Measurements from ENCODE around the gene POU2F1. TPM values are rescaled to one million over a fixed set of nuclear protein-coding genes. Genes with fewer than 3 reads are reported as not detected.

POU2F1 gene
- total RNA-seq, 2 donors from 2014 or later = 22.9 to 40.2 TPM

DNA sequence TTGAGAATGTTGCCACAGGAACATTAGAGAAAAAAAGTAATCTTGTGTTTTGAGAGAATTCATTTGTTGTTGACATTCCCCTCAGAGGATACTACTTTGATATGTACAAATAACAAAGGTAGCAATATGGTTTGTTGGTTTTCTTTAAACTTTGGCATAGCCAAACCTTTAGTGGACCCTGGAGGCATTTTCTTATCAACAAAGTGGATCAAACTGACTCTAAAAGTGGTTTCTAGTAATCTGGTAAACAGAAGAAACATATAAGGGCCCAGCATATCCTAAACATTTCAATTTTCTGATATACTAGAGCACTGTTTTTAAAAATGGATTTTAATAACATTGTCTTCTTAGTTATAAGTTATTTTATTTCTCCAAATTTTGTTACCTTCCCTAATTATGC, 29.8 kb downstream of the POU2F1 start:
- H3K4me3 Mint-ChIP-seq = no peak overlapping the region
- no peak for ATAC-seq
- no peak for DNase-seq (ENCODE audit: low spot score)

GRCh38 chr1:167251472-167251871, 30.8 kb downstream of the POU2F1 start:
- Mint-ChIP-seq H3K9me3 (no peaks in the 10 kb centered on the region), H3K27me3 (no peaks in the 10 kb centered on the region), H3K36me3 (no peaks in the 10 kb centered on the region), H3K4me3 (no peak overlapping the region), H3K4me1 (ENCODE audit: low read depth in 2 of 2) (peaks cover 36 to 47% of the 10 kb centered on the region in 2 donors), H3K27ac (no peak overlapping the region)
- ATAC-seq (no peak), DNase-seq (ENCODE audit: low spot score) (no peak)

More for the DNA sequence above, 29.8 kb downstream of the POU2F1 start:
- Mint-ChIP-seq H3K36me3 (no peaks in the 10 kb centered on the region), H3K9me3 (no peaks in the 10 kb centered on the region), H3K27me3 (no peaks in the 10 kb centered on the region), H3K27ac (no peak overlapping the region), H3K4me1 (ENCODE audit: low read depth in 2 of 2) (peaks cover 27 to 37% of the 10 kb centered on the region in 2 donors)

GRCh38 chr1:167252986-167253385, 32.3 kb downstream of the POU2F1 start:
- Mint-ChIP-seq H3K36me3 (no peaks in the 10 kb centered on the region), H3K27me3 (no peaks in the 10 kb centered on the region), H3K9me3 (no peaks in the 10 kb centered on the region), H3K27ac (no peak overlapping the region), H3K4me1 (ENCODE audit: low read depth in 2 of 2) (peaks cover 32 to 41% of the 10 kb centered on the region in 2 donors), H3K4me3 (no peak overlapping the region)
- DNase-seq (ENCODE audit: low spot score) = no peak
- ATAC-seq = no peak

DNA sequence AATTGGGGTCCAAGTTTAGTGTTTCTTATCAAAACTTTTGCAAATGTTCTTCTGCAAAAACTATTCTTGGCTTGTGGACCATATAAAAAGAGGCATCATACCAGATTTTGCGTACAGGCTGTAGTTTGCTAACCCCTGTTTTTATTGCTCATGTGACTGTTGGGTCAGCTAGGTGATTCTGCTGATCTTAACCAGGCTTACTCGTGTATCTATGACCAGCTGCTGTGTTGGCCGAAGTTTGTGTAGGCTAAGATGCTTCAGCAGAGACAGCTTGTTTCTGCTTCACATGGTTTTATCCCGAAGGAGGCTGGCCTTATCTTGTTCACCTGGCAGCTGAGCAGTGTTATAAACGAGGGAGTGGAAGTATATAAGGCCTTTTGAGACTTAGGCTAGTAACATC, 38.2 kb downstream of the POU2F1 start:
- ATAC-seq (no peak), DNase-seq (ENCODE audit: low spot score) (no peak)
- no peak overlapping the region for H3K4me3 Mint-ChIP-seq
- H3K27ac Mint-ChIP-seq = no peak overlapping the region
- H3K27me3 Mint-ChIP-seq = no peaks in the 10 kb centered on the region
- H3K9me3 Mint-ChIP-seq = no peaks in the 10 kb centered on the region
- H3K36me3 Mint-ChIP-seq = no peaks in the 10 kb centered on the region
- H3K4me1 Mint-ChIP-seq (ENCODE audit: low read depth in 2 of 2) = peaks cover 23 to 34% of the 10 kb centered on the region in 2 donors

GRCh38 chr1:167262836-167263235, 42.1 kb downstream of the POU2F1 start:
- H3K9me3 Mint-ChIP-seq = no peaks in the 10 kb centered on the region
- no peaks in the 10 kb centered on the region for H3K27me3 Mint-ChIP-seq
- DNase-seq (ENCODE audit: low spot score) (no peak), ATAC-seq (no peak)
- H3K4me3 Mint-ChIP-seq = no peak overlapping the region
- no peak overlapping the region for H3K27ac Mint-ChIP-seq
- H3K36me3 Mint-ChIP-seq = no peaks in the 10 kb centered on the region
- H3K4me1 Mint-ChIP-seq (ENCODE audit: low read depth in 2 of 2) = peaks cover 9 to 19% of the 10 kb centered on the region in 2 donors

- Mint-ChIP-seq H3K27me3 (no peaks in the 10 kb centered on the region), H3K9me3 (no peaks in the 10 kb centered on the region), H3K4me1 (ENCODE audit: low read depth in 2 of 2) (peaks cover 13 to 24% of the 10 kb centered on the region in 2 donors), H3K4me3 (no peak overlapping the region), H3K36me3 (no peaks in the 10 kb centered on the region), H3K27ac (no peak overlapping the region)
- ATAC-seq (no peak), DNase-seq (ENCODE audit: low spot score) (no peak)
Measured at GRCh38 chr1:167263344-167263743, 42.7 kb downstream of the POU2F1 start.

DNA sequence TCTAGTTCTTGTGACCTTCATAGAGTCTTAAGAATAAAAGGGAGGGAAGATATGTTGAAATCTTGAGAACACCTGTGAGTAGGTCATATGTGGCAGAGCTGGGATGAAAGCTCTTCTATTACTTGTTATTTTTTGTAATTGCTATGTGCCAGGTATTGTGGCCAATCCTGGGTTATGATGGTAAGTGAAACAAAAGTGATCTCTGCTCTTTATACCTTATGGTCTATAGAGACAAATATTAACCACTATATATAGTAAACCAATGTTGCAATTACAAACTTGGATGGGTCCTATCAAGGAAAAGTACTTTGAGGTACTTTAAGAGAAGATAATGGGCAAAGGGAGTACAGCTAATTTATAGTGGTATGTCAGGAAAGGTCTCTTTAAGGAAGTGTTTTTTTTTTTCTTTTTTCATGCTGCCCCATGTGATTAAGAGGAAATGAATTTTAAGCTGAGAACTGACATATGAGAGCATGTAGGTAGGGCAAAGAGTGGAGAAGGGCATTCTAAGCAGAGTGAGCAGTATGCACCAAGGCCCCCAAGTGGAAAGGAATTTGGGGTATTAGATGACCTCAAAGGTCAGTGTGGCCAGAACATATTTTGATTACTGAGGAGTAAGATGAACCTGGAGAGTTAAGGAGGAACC, 43.3 kb downstream of the POU2F1 start:
- no peak overlapping the region for H3K4me3 Mint-ChIP-seq
- H3K4me1 Mint-ChIP-seq (ENCODE audit: low read depth in 2 of 2) = peaks cover 15 to 28% of the 10 kb centered on the region in 2 donors
- ATAC-seq (no peak), DNase-seq (ENCODE audit: low spot score) (no peak)
- H3K27me3 Mint-ChIP-seq = no peaks in the 10 kb centered on the region
- H3K27ac Mint-ChIP-seq = no peak overlapping the region
- H3K36me3 Mint-ChIP-seq = no peaks in the 10 kb centered on the region
- no peaks in the 10 kb centered on the region for H3K9me3 Mint-ChIP-seq

DNA sequence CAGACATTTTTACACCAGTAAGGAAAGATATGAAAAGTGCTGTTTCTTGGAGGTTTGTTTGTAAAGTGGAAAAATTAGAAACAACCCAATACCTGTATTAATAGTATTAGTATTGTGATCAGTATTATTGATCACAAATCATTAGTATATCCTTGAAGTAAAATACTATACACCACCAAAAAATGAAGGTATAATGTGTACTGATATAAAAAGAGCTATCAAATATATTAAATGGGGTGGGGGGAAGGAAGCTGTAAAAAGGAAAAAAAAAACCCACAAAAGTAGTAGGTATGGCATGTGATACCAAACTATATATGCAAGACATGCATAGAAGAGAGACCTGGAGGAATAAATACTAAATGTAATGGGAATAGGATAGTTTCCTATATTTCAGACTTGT, 46.3 kb downstream of the POU2F1 start:
- no peak overlapping the region for H3K4me3 Mint-ChIP-seq
- H3K4me1 Mint-ChIP-seq (ENCODE audit: low read depth in 2 of 2) = peaks cover 14 to 26% of the 10 kb centered on the region in 2 donors

GRCh38 chr1:167268347-167268787, 47.7 kb downstream of the POU2F1 start:
- H3K27ac Mint-ChIP-seq = peak overlapping the region; percentile 46 to 65
- no peak for DNase-seq (ENCODE audit: low spot score)
- peaks cover 20 to 35% of the 10 kb centered on the region in 2 donors for H3K4me1 Mint-ChIP-seq (ENCODE audit: low read depth in 2 of 2)
- ATAC-seq = no peak
- no peaks in the 10 kb centered on the region for H3K36me3 Mint-ChIP-seq
- no peaks in the 10 kb centered on the region for H3K9me3 Mint-ChIP-seq
- no peaks in the 10 kb centered on the region for H3K27me3 Mint-ChIP-seq
- no peak overlapping the region for H3K4me3 Mint-ChIP-seq

More for the DNA sequence above, 46.3 kb downstream of the POU2F1 start:
- ATAC-seq = no peak
- Mint-ChIP-seq H3K36me3 (no peaks in the 10 kb centered on the region), H3K9me3 (no peaks in the 10 kb centered on the region), H3K27ac (peak overlapping the region in 1 of 2 donors; percentile 46), H3K27me3 (no peaks in the 10 kb centered on the region)
- no peak for DNase-seq (ENCODE audit: low spot score)

- ATAC-seq (no peak), DNase-seq (ENCODE audit: low spot score) (no peak)
- H3K27ac Mint-ChIP-seq = peak overlapping the region in 1 of 2 donors; percentile 1
- peaks cover 22 to 35% of the 10 kb centered on the region in 2 donors for H3K4me1 Mint-ChIP-seq (ENCODE audit: low read depth in 2 of 2)
- H3K9me3 Mint-ChIP-seq = no peaks in the 10 kb centered on the region
- no peak overlapping the region for H3K4me3 Mint-ChIP-seq
- H3K36me3 Mint-ChIP-seq = no peaks in the 10 kb centered on the region
- H3K27me3 Mint-ChIP-seq = no peaks in the 10 kb centered on the region
Measured at GRCh38 chr1:167270349-167271092, 49.8 kb downstream of the POU2F1 start.

DNA sequence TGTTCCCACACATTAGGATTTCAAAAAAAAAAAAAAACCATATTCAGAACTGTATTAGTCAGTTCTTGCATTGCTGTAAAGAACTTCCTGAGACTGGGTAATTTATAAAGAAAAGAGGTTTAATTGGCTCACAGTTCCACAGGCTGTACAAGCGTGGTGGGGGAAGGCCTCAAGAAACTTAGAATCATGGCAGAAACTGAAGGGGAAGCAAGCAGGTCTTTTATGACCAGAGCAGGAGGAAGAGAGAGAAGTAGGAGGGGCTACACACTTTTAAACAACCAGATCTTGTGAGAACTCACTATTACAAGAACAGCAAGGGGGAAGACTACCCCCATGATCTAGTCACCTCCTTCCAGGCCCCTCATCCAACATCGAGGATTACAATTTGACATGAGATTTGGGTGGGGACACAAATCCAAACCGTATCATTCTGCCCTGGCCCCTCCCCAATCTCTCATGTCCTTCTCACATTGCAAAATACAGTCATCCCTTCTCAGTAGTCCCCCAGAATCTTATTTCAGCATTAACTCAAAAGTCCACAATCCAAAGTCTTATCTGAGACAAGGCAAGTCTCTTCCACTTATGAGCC, 51.8 kb downstream of the POU2F1 start:
- no peaks in the 10 kb centered on the region for H3K27me3 Mint-ChIP-seq

DNA sequence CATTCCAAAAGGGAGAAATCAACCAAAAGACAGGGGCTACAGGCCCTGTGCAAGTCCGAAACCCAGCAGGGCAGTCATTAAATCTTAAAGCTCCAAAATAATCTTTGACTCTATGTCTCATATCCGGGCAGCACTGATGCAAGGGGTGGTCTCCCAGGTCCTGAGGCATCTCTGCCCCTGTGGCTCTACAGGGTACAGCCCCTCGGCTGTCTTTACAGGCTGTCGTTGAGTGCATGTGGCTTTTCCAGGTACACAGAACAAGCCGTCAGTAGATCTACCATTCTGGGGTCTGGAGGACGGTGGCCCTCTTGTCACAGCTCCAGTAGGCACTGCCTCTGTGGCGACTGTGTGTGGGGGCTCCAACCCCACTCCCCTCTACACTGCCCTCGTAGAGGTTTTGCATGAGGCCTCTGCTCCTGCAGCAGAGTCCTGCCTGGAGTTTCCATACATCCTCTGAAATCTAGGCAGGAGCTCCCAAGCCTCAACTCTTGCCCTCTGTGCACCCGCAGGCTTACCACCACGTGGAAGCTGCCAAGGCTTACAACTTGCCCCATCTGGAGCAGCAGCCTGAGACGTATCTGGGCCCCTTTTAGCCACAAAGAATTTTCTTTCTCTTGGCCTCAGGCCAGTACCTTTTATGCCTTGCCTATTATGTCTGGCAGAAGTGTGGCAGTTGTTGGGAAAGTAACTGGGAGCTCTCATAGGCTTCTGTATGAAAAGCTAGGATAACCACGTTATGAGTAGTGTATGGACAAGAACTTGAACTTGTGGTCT, 52.5 kb downstream of the POU2F1 start:
- DNase-seq (ENCODE audit: low spot score) (no peak), ATAC-seq (peak in 1 of 2 donors; percentile 32)
- Mint-ChIP-seq H3K27me3 (no peaks in the 10 kb centered on the region), H3K4me3 (no peak overlapping the region), H3K9me3 (no peaks in the 10 kb centered on the region), H3K27ac (peak overlapping the region in 1 of 2 donors; percentile 15), H3K36me3 (no peaks in the 10 kb centered on the region), H3K4me1 (ENCODE audit: low read depth in 2 of 2) (peaks cover 32 to 43% of the 10 kb centered on the region in 2 donors)

More for the DNA sequence above, 51.8 kb downstream of the POU2F1 start:
- no peak for DNase-seq (ENCODE audit: low spot score)
- peaks cover 29 to 42% of the 10 kb centered on the region in 2 donors for H3K4me1 Mint-ChIP-seq (ENCODE audit: low read depth in 2 of 2)
- no peaks in the 10 kb centered on the region for H3K36me3 Mint-ChIP-seq
- peak overlapping the region in 1 of 2 donors; percentile 15 for H3K27ac Mint-ChIP-seq
- ATAC-seq = no peak
- H3K9me3 Mint-ChIP-seq = no peaks in the 10 kb centered on the region
- no peak overlapping the region for H3K4me3 Mint-ChIP-seq

GRCh38 chr1:167274061-167274460, 53.4 kb downstream of the POU2F1 start:
- no peaks in the 10 kb centered on the region for H3K27me3 Mint-ChIP-seq
- peaks cover 30 to 39% of the 10 kb centered on the region in 2 donors for H3K4me1 Mint-ChIP-seq (ENCODE audit: low read depth in 2 of 2)
- DNase-seq (ENCODE audit: low spot score) = no peak
- no peaks in the 10 kb centered on the region for H3K9me3 Mint-ChIP-seq
- no peak for ATAC-seq
- no peak overlapping the region for H3K4me3 Mint-ChIP-seq
- H3K27ac Mint-ChIP-seq = no peak overlapping the region
- no peaks in the 10 kb centered on the region for H3K36me3 Mint-ChIP-seq
